Fibroblast of villous mesenchyme (primary cell): ENCODE data around the gene SBF2. TPM values are rescaled to one million over a fixed set of nuclear protein-coding genes. Genes with fewer than 3 reads are reported as not detected.

Experiments
- DNase-seq: peaks from one replicate; pipeline ENCODE4 v3.0.0-alpha.2; 2010; ENCODE audit warnings: low read depth
- H3K4me3 ChIP-seq: 2 replicates; pipeline ENCODE4 v1.5.1; 2011; ENCODE audit warnings: low read depth, mild to moderate bottlenecking, low read length
- total RNA-seq: library from RNA; depleted of rRNA; stranded (reverse); fragments of >200 nt; gene quantifications from 2 replicates; pipeline ENCODE4 v1.2.3, GENCODE V29; 2012
- TF ChIP-seq, protein P1 (sequence below): IDR thresholded peaks from 2 replicates; pipeline ENCODE4 v1.5.1; 2012; ENCODE audit warnings: low read depth, mild to moderate bottlenecking, low read length; ENCODE audit not compliant: insufficient read depth

SBF2 gene
- total RNA-seq, 1 donor: 35.0 TPM

- DNase-seq: no peak
- TF ChIP-seq, protein P1, sequence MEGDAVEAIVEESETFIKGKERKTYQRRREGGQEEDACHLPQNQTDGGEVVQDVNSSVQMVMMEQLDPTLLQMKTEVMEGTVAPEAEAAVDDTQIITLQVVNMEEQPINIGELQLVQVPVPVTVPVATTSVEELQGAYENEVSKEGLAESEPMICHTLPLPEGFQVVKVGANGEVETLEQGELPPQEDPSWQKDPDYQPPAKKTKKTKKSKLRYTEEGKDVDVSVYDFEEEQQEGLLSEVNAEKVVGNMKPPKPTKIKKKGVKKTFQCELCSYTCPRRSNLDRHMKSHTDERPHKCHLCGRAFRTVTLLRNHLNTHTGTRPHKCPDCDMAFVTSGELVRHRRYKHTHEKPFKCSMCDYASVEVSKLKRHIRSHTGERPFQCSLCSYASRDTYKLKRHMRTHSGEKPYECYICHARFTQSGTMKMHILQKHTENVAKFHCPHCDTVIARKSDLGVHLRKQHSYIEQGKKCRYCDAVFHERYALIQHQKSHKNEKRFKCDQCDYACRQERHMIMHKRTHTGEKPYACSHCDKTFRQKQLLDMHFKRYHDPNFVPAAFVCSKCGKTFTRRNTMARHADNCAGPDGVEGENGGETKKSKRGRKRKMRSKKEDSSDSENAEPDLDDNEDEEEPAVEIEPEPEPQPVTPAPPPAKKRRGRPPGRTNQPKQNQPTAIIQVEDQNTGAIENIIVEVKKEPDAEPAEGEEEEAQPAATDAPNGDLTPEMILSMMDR: no peak
- H3K4me3 ChIP-seq: no peak overlapping the region
These were observed 454.5 kb downstream of the SBF2 start for GRCh38 chr11:9839550-9839949.

- TF ChIP-seq, protein P1: no peak
- no peak overlapping the region for H3K4me3 ChIP-seq
- DNase-seq: no peak
These were observed 455.1 kb downstream of the SBF2 start for GRCh38 chr11:9838961-9839360.

- TF ChIP-seq, protein P1: no peak
- no peak overlapping the region for H3K4me3 ChIP-seq
- no peak for DNase-seq
These were observed 455.8 kb downstream of the SBF2 start for GRCh38 chr11:9838229-9838628.

DNA sequence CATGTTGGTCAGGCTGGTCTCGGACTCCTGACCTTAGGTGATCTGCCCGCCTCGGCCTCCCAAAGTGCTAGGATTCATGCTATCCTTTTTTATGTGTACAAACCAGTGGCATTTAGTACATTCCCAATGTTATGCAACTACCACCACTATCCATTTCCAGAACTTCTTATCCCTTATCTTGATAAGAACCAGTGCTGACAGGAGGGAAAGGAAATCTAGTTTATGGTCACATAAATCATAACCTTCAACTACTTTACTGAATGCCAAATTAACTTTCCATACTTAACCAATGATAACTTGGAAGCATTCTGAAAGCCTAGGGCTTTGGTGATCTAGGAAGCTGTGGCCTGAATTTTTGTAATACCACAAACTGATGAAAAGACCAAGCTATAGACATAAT lies 459.7 kb downstream of the SBF2 start:
- H3K4me3 ChIP-seq: no peak overlapping the region
- DNase-seq: peak; percentile 94
- TF ChIP-seq, protein P1: no peak

- H3K4me3 ChIP-seq: no peak overlapping the region
- TF ChIP-seq, protein P1: no peak
- no peak for DNase-seq
These were observed 462.9 kb downstream of the SBF2 start for GRCh38 chr11:9831122-9831521.

DNA sequence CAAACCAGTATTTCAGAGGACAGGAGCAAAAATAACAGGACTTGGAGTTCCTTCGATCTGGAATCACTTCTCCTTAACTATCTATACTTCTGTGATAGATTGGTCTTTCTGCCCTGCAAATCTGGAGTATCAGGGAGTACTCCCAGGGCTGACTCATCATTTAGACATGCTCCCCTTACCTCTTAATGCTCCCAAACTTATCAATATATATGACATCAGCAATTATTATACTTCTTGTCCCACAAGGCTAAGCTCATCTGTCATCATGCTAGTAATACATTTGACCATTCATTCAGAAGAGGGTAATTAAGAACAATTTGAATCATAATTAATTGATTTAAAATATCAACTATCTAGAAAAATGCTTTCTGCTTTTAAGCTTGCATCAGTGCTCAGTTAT lies 466.3 kb downstream of the SBF2 start:
- DNase-seq: no peak
- no peak overlapping the region for H3K4me3 ChIP-seq
- TF ChIP-seq, protein P1: no peak

DNA sequence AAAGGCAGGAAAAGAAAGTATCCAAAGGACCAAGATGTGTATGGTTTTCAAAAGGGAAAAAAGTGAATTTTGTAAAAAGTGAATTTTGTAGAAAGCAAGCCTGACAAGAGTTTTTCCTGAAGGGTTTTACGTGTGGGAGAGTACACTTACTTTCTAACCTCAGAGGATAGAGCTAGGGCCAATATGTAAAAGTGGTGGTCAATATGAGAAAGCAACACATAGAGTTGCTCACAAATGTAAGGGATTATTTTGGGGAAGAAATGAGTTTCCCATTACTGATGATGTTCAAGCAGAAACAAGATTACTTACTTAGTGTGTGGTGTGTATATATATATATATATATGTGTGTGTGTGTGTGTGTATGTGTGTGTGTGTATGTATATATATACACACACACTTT lies 467.6 kb downstream of the SBF2 start:
- DNase-seq: no peak
- H3K4me3 ChIP-seq: no peak overlapping the region
- TF ChIP-seq, protein P1: no peak
